ENCODE results near the gene THBS2. TPM values are rescaled to one million over a fixed set of nuclear protein-coding genes. Genes with fewer than 3 reads are reported as not detected.

Gene THBS2
- total RNA-seq, 1 donor from 2014 or later = 86.4 TPM

- H3K4me3 ChIP-seq = no peak overlapping the region
- no peak overlapping the region for H3K27ac ChIP-seq
- DNase-seq (ENCODE audit: extremely low spot score in 2 of 2) = no peak
- TF ChIP-seq POLR2AphosphoS5 (IDR thresholded peaks at IDR 0.05; ENCODE audit: insufficient read depth in 1 of 2, low read depth in 1 of 2) (no peak), POLR2A (IDR thresholded peaks at IDR 0.05) (no peak), CTCF (IDR thresholded peaks at IDR 0.05) (no peak)
- no peaks in the 10 kb centered on the region for H3K27me3 ChIP-seq
- peaks cover 14% of the 10 kb centered on the region for H3K4me1 ChIP-seq
- no peaks in the 10 kb centered on the region for H3K36me3 ChIP-seq
- intact Hi-C loops (cut with DNase I) = no loop called here
- H3K9me3 ChIP-seq = no peaks in the 10 kb centered on the region
Measured at GRCh38 chr6:169285165-169285564, 31.5 kb upstream of the THBS2 start.

DNA sequence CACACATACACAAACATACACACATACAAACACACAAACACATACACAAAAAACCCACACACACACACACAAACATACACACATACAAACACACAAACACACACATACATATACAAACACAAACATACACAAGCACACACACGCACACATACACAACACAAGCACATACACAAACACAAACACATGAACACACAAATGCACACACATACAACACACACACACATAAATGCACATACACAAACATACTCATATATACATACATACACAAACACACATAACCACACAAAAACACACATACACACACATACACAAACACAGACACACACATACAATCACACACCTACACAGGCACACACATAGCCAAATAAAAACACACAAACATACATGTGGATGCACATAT, 30.3 kb upstream of the THBS2 start:
- Histone ChIP-seq H3K36me3 (no peaks in the 10 kb centered on the region), H3K4me3 (no peak overlapping the region), H3K27me3 (no peaks in the 10 kb centered on the region), H3K9me3 (no peaks in the 10 kb centered on the region), H3K4me1 (peaks cover 6% of the 10 kb centered on the region), H3K27ac (no peak overlapping the region)
- DNase-seq (ENCODE audit: extremely low spot score in 2 of 2) = no peak
- intact Hi-C loops (cut with DNase I) = no loop called here
- no peak for TF ChIP-seq CTCF (IDR thresholded peaks at IDR 0.05)
- TF ChIP-seq POLR2A (IDR thresholded peaks at IDR 0.05) = no peak
- TF ChIP-seq POLR2AphosphoS5 (IDR thresholded peaks at IDR 0.05; ENCODE audit: insufficient read depth in 1 of 2, low read depth in 1 of 2) = no peak

DNA sequence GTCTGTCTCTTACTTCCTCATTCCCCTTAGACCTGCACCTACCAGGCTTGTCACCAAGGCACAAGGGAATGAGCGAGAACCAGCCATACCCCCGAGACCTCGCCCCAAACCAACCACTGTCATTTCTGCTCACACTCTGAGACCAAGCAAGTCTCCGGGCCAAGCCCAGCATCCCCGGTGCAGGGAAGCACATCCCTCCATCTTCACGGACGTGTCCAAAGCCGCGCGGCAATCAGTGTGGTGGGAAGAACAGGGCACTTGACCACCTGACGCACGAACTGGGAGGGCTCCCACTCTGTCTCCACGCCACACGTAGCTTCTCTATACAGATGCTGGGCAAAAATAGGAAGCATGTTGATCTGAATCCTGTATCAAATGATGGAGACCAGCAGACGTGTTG, 28.4 kb upstream of the THBS2 start:
- no peaks in the 10 kb centered on the region for H3K36me3 ChIP-seq
- intact Hi-C loops (cut with DNase I) = no loop called here
- H3K27me3 ChIP-seq = no peaks in the 10 kb centered on the region
- TF ChIP-seq POLR2A (IDR thresholded peaks at IDR 0.05) (no peak), POLR2AphosphoS5 (IDR thresholded peaks at IDR 0.05; ENCODE audit: insufficient read depth in 1 of 2, low read depth in 1 of 2) (no peak), CTCF (IDR thresholded peaks at IDR 0.05) (no peak)
- no peaks in the 10 kb centered on the region for H3K9me3 ChIP-seq
- no peak overlapping the region for H3K4me3 ChIP-seq
- H3K27ac ChIP-seq = no peak overlapping the region
- H3K4me1 ChIP-seq = no peaks in the 10 kb centered on the region
- DNase-seq (ENCODE audit: extremely low spot score in 2 of 2) = peak in 1 of 2 donors; percentile 83

DNA sequence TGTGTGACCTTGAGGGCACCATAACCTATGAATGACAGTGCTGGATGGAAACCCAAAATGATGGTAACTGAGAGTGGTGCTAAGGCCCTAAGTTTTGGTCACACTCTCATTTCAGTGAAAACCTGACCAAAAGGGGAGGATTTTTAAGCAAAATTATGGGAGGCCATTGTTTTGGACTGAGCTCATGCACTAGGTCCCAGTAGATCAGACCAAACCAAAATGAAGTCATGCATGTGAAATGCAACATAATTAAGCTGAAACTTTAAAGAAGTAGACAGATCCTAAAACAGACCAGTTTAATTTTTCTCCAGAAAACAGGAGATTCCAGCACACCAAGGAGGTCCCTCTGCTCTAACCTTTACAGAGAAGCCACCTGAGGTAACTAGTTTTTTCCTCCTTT, 24.0 kb upstream of the THBS2 start:
- H3K27me3 ChIP-seq = no peaks in the 10 kb centered on the region
- H3K36me3 ChIP-seq = no peaks in the 10 kb centered on the region
- no peak overlapping the region for H3K27ac ChIP-seq
- H3K4me3 ChIP-seq = no peak overlapping the region
- intact Hi-C loops (cut with DNase I) = no loop called here
- no peaks in the 10 kb centered on the region for H3K4me1 ChIP-seq
- DNase-seq (ENCODE audit: extremely low spot score in 2 of 2) = peak in 1 of 2 donors; percentile 1
- TF ChIP-seq POLR2A (IDR thresholded peaks at IDR 0.05) (no peak), CTCF (IDR thresholded peaks at IDR 0.05) (no peak), POLR2AphosphoS5 (IDR thresholded peaks at IDR 0.05; ENCODE audit: insufficient read depth in 1 of 2, low read depth in 1 of 2) (no peak)
- H3K9me3 ChIP-seq = no peaks in the 10 kb centered on the region

GRCh38 chr6:169274781-169275180, 21.1 kb upstream of the THBS2 start:
- H3K27ac ChIP-seq = no peak overlapping the region
- H3K27me3 ChIP-seq = no peaks in the 10 kb centered on the region
- H3K36me3 ChIP-seq = no peaks in the 10 kb centered on the region
- no peaks in the 10 kb centered on the region for H3K9me3 ChIP-seq
- H3K4me1 ChIP-seq = peaks cover 12% of the 10 kb centered on the region
- intact Hi-C loops (cut with DNase I) = no loop called here
- no peak for DNase-seq (ENCODE audit: extremely low spot score in 2 of 2)
- no peak for TF ChIP-seq POLR2AphosphoS5 (IDR thresholded peaks at IDR 0.05; ENCODE audit: insufficient read depth in 1 of 2, low read depth in 1 of 2)
- no peak overlapping the region for H3K4me3 ChIP-seq

Data from vagina (tissue), 2 donors.